ENCODE results near the gene SLIT3. TPM values are rescaled to one million over a fixed set of nuclear protein-coding genes. Genes with fewer than 3 reads are reported as not detected.
"Not testable (repeated sequence)": the region's sequence is repeated elsewhere in the genome, so short reads cannot be mapped to it uniquely, and the experiment has no call there.

SLIT3 gene
- total RNA-seq, 1 experiment from 2014 or later, result not detected

GRCh38 chr5:169106911-169107706 is 193.8 kb downstream of the SLIT3 start:
- Histone ChIP-seq H3K4me1 (ENCODE audit: low read length) (no peaks in the 10 kb centered on the region), H3K9me2 (replicated peaks; ENCODE audit: insufficient read depth, low read length) (no peaks in the 10 kb centered on the region), H3K36me3 (ENCODE audit: insufficient read depth, low read length) (no peaks in the 10 kb centered on the region), H3K9me3 (ENCODE audit: low read length) (no peaks in the 10 kb centered on the region), H4K20me1 (ENCODE audit: insufficient read depth, low read depth, low read length) (no peaks in the 10 kb centered on the region), H3K9ac (ENCODE audit: low read length) (no peak overlapping the region), H3K27ac (ENCODE audit: low read length) (no peak overlapping the region), H3K27me3 (ENCODE audit: low read length) (no peaks in the 10 kb centered on the region), H2AFZ (ENCODE audit: low read length) (no peak overlapping the region), H3K4me2 (ENCODE audit: low read depth, low read length, poor library complexity, severe bottlenecking) (no peak overlapping the region), H3K79me2 (ENCODE audit: low read length) (no peaks in the 10 kb centered on the region), H3K4me3 (ENCODE audit: low read length) (no peak overlapping the region)
- no peak for DNase-seq

- not testable (repeated sequence) for H3K27ac ChIP-seq (ENCODE audit: low read length); H3K9ac ChIP-seq (ENCODE audit: low read length); H3K79me2 ChIP-seq (ENCODE audit: low read length); H3K36me3 ChIP-seq (ENCODE audit: insufficient read depth, low read length); H3K4me2 ChIP-seq (ENCODE audit: low read depth, low read length, poor library complexity, severe bottlenecking); H3K9me2 ChIP-seq (replicated peaks; ENCODE audit: insufficient read depth, low read length); H4K20me1 ChIP-seq (ENCODE audit: insufficient read depth, low read depth, low read length); H3K4me1 ChIP-seq (ENCODE audit: low read length); H3K9me3 ChIP-seq (ENCODE audit: low read length); H3K27me3 ChIP-seq (ENCODE audit: low read length); H3K4me3 ChIP-seq (ENCODE audit: low read length); H2AFZ ChIP-seq (ENCODE audit: low read length); DNase-seq
Observed at GRCh38 chr5:169105582-169105981, 195.4 kb downstream of the SLIT3 start.

- Histone ChIP-seq H3K4me1 (ENCODE audit: low read length) (no peaks in the 10 kb centered on the region), H2AFZ (ENCODE audit: low read length) (no peak overlapping the region), H3K9me3 (ENCODE audit: low read length) (no peaks in the 10 kb centered on the region), H4K20me1 (ENCODE audit: insufficient read depth, low read depth, low read length) (no peaks in the 10 kb centered on the region), H3K79me2 (ENCODE audit: low read length) (no peaks in the 10 kb centered on the region), H3K9me2 (replicated peaks; ENCODE audit: insufficient read depth, low read length) (no peaks in the 10 kb centered on the region), H3K4me2 (ENCODE audit: low read depth, low read length, poor library complexity, severe bottlenecking) (no peak overlapping the region), H3K9ac (ENCODE audit: low read length) (no peak overlapping the region), H3K4me3 (ENCODE audit: low read length) (no peak overlapping the region), H3K27me3 (ENCODE audit: low read length) (no peaks in the 10 kb centered on the region), H3K27ac (ENCODE audit: low read length) (no peak overlapping the region), H3K36me3 (ENCODE audit: insufficient read depth, low read length) (no peaks in the 10 kb centered on the region)
- no peak for DNase-seq
Observed at GRCh38 chr5:169104937-169105494, 195.9 kb downstream of the SLIT3 start.

- Histone ChIP-seq H3K27me3 (ENCODE audit: low read length) (no peaks in the 10 kb centered on the region), H3K4me2 (ENCODE audit: low read depth, low read length, poor library complexity, severe bottlenecking) (no peak overlapping the region), H4K20me1 (ENCODE audit: insufficient read depth, low read depth, low read length) (no peaks in the 10 kb centered on the region), H3K79me2 (ENCODE audit: low read length) (no peaks in the 10 kb centered on the region), H3K4me1 (ENCODE audit: low read length) (no peaks in the 10 kb centered on the region), H3K27ac (ENCODE audit: low read length) (no peak overlapping the region), H3K4me3 (ENCODE audit: low read length) (no peak overlapping the region), H3K36me3 (ENCODE audit: insufficient read depth, low read length) (no peaks in the 10 kb centered on the region), H3K9me3 (ENCODE audit: low read length) (no peaks in the 10 kb centered on the region), H3K9me2 (replicated peaks; ENCODE audit: insufficient read depth, low read length) (no peaks in the 10 kb centered on the region), H2AFZ (ENCODE audit: low read length) (no peak overlapping the region), H3K9ac (ENCODE audit: low read length) (no peak overlapping the region)
- DNase-seq, result no peak
Observed at GRCh38 chr5:169103586-169104181, 197.3 kb downstream of the SLIT3 start.

- no peak for DNase-seq
- Histone ChIP-seq H3K4me2 (ENCODE audit: low read depth, low read length, poor library complexity, severe bottlenecking) (no peak overlapping the region), H3K9me2 (replicated peaks; ENCODE audit: insufficient read depth, low read length) (no peaks in the 10 kb centered on the region), H3K9ac (ENCODE audit: low read length) (no peak overlapping the region), H3K36me3 (ENCODE audit: insufficient read depth, low read length) (no peaks in the 10 kb centered on the region), H3K79me2 (ENCODE audit: low read length) (no peaks in the 10 kb centered on the region), H3K27ac (ENCODE audit: low read length) (no peak overlapping the region), H2AFZ (ENCODE audit: low read length) (no peak overlapping the region), H3K9me3 (ENCODE audit: low read length) (no peaks in the 10 kb centered on the region), H3K27me3 (ENCODE audit: low read length) (no peaks in the 10 kb centered on the region), H3K4me3 (ENCODE audit: low read length) (no peak overlapping the region), H3K4me1 (ENCODE audit: low read length) (no peaks in the 10 kb centered on the region), H4K20me1 (ENCODE audit: insufficient read depth, low read depth, low read length) (no peaks in the 10 kb centered on the region)
Observed at GRCh38 chr5:169101966-169102365, 199.0 kb downstream of the SLIT3 start.

GRCh38 chr5:169100735-169101075 is 200.2 kb downstream of the SLIT3 start:
- Histone ChIP-seq H4K20me1 (ENCODE audit: insufficient read depth, low read depth, low read length) (no peaks in the 10 kb centered on the region), H3K9me3 (ENCODE audit: low read length) (no peaks in the 10 kb centered on the region), H3K27me3 (ENCODE audit: low read length) (no peaks in the 10 kb centered on the region), H3K4me2 (ENCODE audit: low read depth, low read length, poor library complexity, severe bottlenecking) (no peak overlapping the region), H2AFZ (ENCODE audit: low read length) (no peak overlapping the region), H3K4me3 (ENCODE audit: low read length) (no peak overlapping the region), H3K36me3 (ENCODE audit: insufficient read depth, low read length) (no peaks in the 10 kb centered on the region), H3K9me2 (replicated peaks; ENCODE audit: insufficient read depth, low read length) (no peaks in the 10 kb centered on the region), H3K79me2 (ENCODE audit: low read length) (no peaks in the 10 kb centered on the region), H3K9ac (ENCODE audit: low read length) (no peak overlapping the region), H3K4me1 (ENCODE audit: low read length) (no peaks in the 10 kb centered on the region), H3K27ac (ENCODE audit: low read length) (no peak overlapping the region)
- no peak for DNase-seq

- Histone ChIP-seq H3K9me2 (replicated peaks; ENCODE audit: insufficient read depth, low read length) (no peaks in the 10 kb centered on the region), H3K9ac (ENCODE audit: low read length) (no peak overlapping the region), H3K4me3 (ENCODE audit: low read length) (no peak overlapping the region), H3K36me3 (ENCODE audit: insufficient read depth, low read length) (no peaks in the 10 kb centered on the region), H2AFZ (ENCODE audit: low read length) (no peak overlapping the region), H3K9me3 (ENCODE audit: low read length) (no peaks in the 10 kb centered on the region), H4K20me1 (ENCODE audit: insufficient read depth, low read depth, low read length) (no peaks in the 10 kb centered on the region), H3K4me2 (ENCODE audit: low read depth, low read length, poor library complexity, severe bottlenecking) (no peak overlapping the region), H3K27me3 (ENCODE audit: low read length) (no peaks in the 10 kb centered on the region), H3K79me2 (ENCODE audit: low read length) (no peaks in the 10 kb centered on the region), H3K27ac (ENCODE audit: low read length) (no peak overlapping the region), H3K4me1 (ENCODE audit: low read length) (no peaks in the 10 kb centered on the region)
- DNase-seq, result no peak
Observed at GRCh38 chr5:169099801-169100734, 200.9 kb downstream of the SLIT3 start.

Data from Karpas-422 (cell line).